Hepatocyte (in vitro differentiated cells): ENCODE data around the gene PSMB4.

Source experiments
- CTCF ChIP-seq: fragments of 200-600 bp; sonication (generic); IDR thresholded peaks from 2 replicates; pipeline ENCODE4 v1.5.1; 2016; ENCODE audit warnings: antibody characterized with exemption, mild to moderate bottlenecking; ENCODE audit not compliant: poor library complexity
- EZH2phosphoT487 ChIP-seq: fragments of 200-600 bp; sonication (generic); IDR thresholded peaks from one replicate; pipeline ENCODE4 v1.6.1; 2018; ENCODE audit warnings: antibody characterized with exemption, mild to moderate bottlenecking, low read depth, moderate library complexity; ENCODE audit not compliant: unreplicated experiment, severe bottlenecking

- no peak for TF ChIP-seq CTCF
- TF ChIP-seq EZH2phosphoT487: no peak
These were observed 42.7 kb upstream of the PSMB4 start for GRCh38 chr1:151356696-151357095.
